Astrocyte of the spinal cord (primary cell): Measurements from ENCODE around the gene ATP8A1.

Experiments used
- DNase-seq: peaks from one replicate; pipeline ENCODE4 v3.0.0; 2011; ENCODE audit warnings: low read depth, low spot score
- H3K4me3 ChIP-seq: 2 replicates; pipeline ENCODE4 v1.5.1; 2011; ENCODE audit warnings: low read depth, mild to moderate bottlenecking, low read length, moderate library complexity
- in situ Hi-C: cut with HindIII; loops from 2 replicates; pipeline ENCODE4 v1.10.0; 2017; ENCODE audit warnings: low sequenced_read_pairs
- TF ChIP-seq, protein P1 (sequence below): IDR thresholded peaks from 2 replicates; pipeline ENCODE4 v1.5.1; 2012; ENCODE audit warnings: low read depth, mild to moderate bottlenecking, low read length, inconsistent platforms

The ATP8A1 gene

GRCh38 chr4:42533042-42533441 is 123.9 kb downstream of the ATP8A1 start:
- no peak overlapping the region for H3K4me3 ChIP-seq
- TF ChIP-seq, protein P1, sequence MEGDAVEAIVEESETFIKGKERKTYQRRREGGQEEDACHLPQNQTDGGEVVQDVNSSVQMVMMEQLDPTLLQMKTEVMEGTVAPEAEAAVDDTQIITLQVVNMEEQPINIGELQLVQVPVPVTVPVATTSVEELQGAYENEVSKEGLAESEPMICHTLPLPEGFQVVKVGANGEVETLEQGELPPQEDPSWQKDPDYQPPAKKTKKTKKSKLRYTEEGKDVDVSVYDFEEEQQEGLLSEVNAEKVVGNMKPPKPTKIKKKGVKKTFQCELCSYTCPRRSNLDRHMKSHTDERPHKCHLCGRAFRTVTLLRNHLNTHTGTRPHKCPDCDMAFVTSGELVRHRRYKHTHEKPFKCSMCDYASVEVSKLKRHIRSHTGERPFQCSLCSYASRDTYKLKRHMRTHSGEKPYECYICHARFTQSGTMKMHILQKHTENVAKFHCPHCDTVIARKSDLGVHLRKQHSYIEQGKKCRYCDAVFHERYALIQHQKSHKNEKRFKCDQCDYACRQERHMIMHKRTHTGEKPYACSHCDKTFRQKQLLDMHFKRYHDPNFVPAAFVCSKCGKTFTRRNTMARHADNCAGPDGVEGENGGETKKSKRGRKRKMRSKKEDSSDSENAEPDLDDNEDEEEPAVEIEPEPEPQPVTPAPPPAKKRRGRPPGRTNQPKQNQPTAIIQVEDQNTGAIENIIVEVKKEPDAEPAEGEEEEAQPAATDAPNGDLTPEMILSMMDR, result no peak
- in situ Hi-C loops, result no loop called here

DNA sequence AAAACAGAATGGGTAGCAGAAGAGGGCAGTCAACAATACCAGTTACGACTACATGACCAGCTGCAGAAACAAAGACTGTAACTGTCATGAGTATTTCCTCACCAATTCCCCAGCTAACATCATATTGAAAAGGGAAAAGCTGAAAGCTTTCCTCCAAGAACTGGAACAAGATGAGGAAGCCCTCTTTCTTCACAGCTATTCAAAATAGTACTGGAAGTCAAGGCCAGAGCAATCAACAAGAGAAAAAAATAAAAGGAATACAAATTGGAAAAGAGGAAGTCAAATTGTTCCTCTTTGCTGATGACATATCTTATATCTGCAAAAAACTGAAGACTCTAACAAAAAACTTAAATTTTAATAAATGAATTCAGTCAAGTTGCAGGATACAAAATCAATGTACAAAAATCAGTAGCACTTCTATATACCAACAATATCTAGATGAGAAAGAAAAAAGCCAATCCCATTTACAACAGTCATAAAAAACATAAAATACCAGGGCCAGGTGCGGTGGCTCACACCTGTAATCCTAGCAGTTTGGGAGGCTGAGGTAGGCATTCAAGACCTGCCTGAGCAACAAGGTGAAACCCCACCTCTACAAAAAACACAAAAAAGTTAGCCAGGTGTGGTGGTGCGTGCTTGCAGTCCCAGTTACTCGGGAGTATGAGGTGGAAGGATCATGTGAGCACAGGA is 125.4 kb downstream of the ATP8A1 start:
- TF ChIP-seq, protein P1, result no peak
- H3K4me3 ChIP-seq, result no peak overlapping the region
- in situ Hi-C loops, result no loop called here
- DNase-seq, result no peak

More at GRCh38 chr4:42533042-42533441, 123.9 kb downstream of the ATP8A1 start:
- DNase-seq, result no peak

GRCh38 chr4:42523066-42523718 is 133.7 kb downstream of the ATP8A1 start:
- DNase-seq, result no peak
- no peak overlapping the region for H3K4me3 ChIP-seq
- TF ChIP-seq, protein P1, result no peak
- in situ Hi-C loops, result no loop called here

DNA sequence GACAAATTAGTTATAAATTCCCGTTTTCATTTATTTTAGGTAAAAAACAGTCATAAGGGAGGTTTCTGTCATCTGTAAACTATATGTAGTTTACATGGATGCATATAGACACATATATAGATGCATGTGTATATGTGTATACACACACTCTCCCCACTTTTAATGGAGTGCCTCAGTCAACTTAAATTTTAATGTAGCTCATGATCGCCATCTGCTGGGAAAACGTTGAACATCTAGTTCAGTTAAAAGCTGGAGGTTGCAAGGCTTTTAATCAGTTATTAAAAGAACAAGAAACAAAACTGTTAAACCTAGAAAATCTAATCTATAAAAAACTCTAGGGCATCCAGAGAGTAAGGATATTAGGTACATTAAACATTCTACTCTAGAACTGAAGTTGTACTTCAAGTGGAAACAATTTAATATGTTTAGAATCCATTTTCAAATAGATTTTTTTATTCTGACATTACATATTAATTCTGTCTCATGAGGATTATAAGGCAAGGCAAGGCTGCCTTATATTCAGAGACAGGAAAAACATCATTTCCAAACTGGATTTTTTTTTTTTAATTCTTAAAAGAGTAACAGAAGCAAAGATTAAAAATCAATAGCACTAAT is 137.0 kb downstream of the ATP8A1 start:
- in situ Hi-C loops, result no loop called here
- TF ChIP-seq, protein P1, result peak; percentile 51
- DNase-seq, result peak; percentile 61
- H3K4me3 ChIP-seq, result no peak overlapping the region

DNA sequence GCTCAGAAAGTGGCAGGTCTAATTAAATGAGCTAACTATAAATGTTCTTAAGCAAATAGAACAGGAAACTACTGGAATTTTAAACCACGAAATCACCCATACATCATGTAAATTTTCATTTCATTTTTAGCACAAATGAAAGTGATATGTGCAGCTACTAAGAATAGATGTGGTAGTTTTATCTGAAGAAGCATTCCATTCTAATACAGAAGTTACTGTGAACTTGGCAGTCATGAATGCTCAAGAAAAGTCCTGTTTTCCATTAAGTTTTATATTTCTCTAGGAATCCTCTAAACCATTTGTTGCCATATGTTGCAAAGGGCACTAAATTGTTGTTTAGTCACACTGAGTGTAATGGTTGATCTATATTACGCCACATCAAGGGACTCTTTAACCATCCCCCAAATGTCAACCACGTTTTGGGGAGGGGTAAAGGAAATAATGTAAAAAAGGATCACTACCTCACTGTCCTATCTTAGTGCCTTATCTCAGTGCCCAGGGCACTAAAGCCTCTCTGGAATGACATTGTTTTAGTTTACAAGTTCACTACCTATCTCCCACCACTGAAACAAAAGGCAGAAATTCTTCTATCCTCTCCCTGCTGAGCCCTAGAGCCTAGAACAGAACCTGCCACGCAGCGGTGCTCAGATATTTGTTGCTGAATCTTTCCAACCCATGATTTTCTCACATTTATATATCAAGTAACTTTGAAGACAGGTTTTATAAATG is 141.6 kb downstream of the ATP8A1 start:
- no peak overlapping the region for H3K4me3 ChIP-seq
- in situ Hi-C loops, result no loop called here
- DNase-seq, result peak; percentile 19
- TF ChIP-seq, protein P1, result no peak

GRCh38 chr4:42513748-42514492 is 143.0 kb downstream of the ATP8A1 start:
- TF ChIP-seq, protein P1, result no peak
- H3K4me3 ChIP-seq, result no peak overlapping the region
- DNase-seq, result no peak
- in situ Hi-C loops, result no loop called here
